HCT116 (cell line): ENCODE data around the gene C5AR1. TPM values are rescaled to one million over a fixed set of nuclear protein-coding genes. Genes with fewer than 3 reads are reported as not detected.

Experiments used
- ATAC-seq: fragments of 200-7000 bp; cut with Tn5 transposase; 2 replicates; pipeline ENCODE4 v1.9.1; 2020; ENCODE audit warnings: mild to moderate bottlenecking, moderate library complexity
- BruUV-seq: library from RNA; stranded (reverse); fragments of 400-500 nt; replicated peaks from 2 replicates; lab custom pipeline; 2021; lab: Mats Ljungman, UMichigan
- CTCF ChIA-PET: fragments of 300-600 bp; sonication (Branson Sonifier 250); formaldehyde crosslinking; loops from one replicate; lab custom pipeline; 2021; ENCODE audit warnings: antibody characterized with exemption; lab: Charles Lee
- POLR2A ChIA-PET: fragments of 300-600, 350-600 bp; sonication (Branson Sonifier 250); formaldehyde crosslinking; loops from one replicate; lab custom pipeline; 2021; ENCODE audit warnings: antibody characterized with exemption; lab: Charles Lee
- RAD21 ChIA-PET, 2 experiments: fragments of 300-600 bp; sonication (Branson Sonifier 250); formaldehyde crosslinking; loops; one replicate each; lab custom pipeline; 2023; ENCODE audit warnings: low total read pairs in 2 of 2; ENCODE audit not compliant: uncharacterized antibody in 2 of 2, unreplicated experiment in 2 of 2, low non-redundant PET in 1 of 2; lab: Charles Lee
- DNase-seq: peaks from one replicate; pipeline ENCODE4 v3.0.0-alpha.2; 2010; ENCODE audit warnings: low read depth, low spot score
- H2AFZ ChIP-seq: fragments of 200-600 bp; shearing (Covaris generic), sonication (generic); 2 replicates; pipeline ENCODE4 v1.6.1; 2017; ENCODE audit warnings: low read depth, mixed run types, mixed read lengths, antibody characterized with exemption, low read length; ENCODE audit not compliant: poor library complexity, severe bottlenecking
- H3K27ac ChIP-seq: 2 replicates; pipeline ENCODE4 v1.5.1; 2012; ENCODE audit warnings: low read depth, low read length
- H3K27me3 ChIP-seq: fragments of 200-600 bp; sonication (generic); 2 replicates; pipeline ENCODE4 v1.6.1; 2016; ENCODE audit warnings: mixed run types, low read length, mixed read lengths; ENCODE audit not compliant: insufficient read depth
- H3K36me3 ChIP-seq, 2 experiments: fragments of 200-500 bp in 1 of 2; fragments of 200-600 bp in 1 of 2; sonication (Bioruptor generic) in 1 of 2; sonication (generic) in 1 of 2; 2 replicates each; pipeline versions ENCODE4 v1.5.1 to v1.6.1; 2014 to 2016; ENCODE audit warnings: low read length in 2 of 2, inconsistent platforms in 1 of 2, mixed read lengths in 1 of 2, mixed run types in 1 of 2; ENCODE audit not compliant: insufficient read depth in 2 of 2, control insufficient read depth in 1 of 2
- H3K4me1 ChIP-seq, 2 experiments: fragments of 200-600 bp in 1 of 2; sonication (generic) in 1 of 2; 2 replicates each; pipeline versions ENCODE4 v1.5.1 to v1.6.1; 2012 to 2017; ENCODE audit warnings: low read length in 2 of 2, inconsistent platforms in 1 of 2, mild to moderate bottlenecking in 1 of 2, mixed read lengths in 1 of 2, mixed run types in 1 of 2, moderate library complexity in 1 of 2; ENCODE audit not compliant: insufficient read depth in 2 of 2, control insufficient read depth in 1 of 2
- H3K4me2 ChIP-seq: fragments of 200-600 bp; sonication (generic); 2 replicates; pipeline ENCODE4 v1.6.1; 2017; ENCODE audit warnings: mixed run types, low read length, mixed read lengths
- H3K4me3 ChIP-seq, 2 experiments: fragments of 200-600 bp in 1 of 2; sonication (generic) in 1 of 2; replicated peaks in 1 of 2; 2 replicates each; pipeline ENCODE4 v1.5.1; 2011 to 2016; ENCODE audit warnings: low read length in 2 of 2, control low read depth in 1 of 2, low read depth in 1 of 2, mild to moderate bottlenecking in 1 of 2, mixed read lengths in 1 of 2, mixed run types in 1 of 2
- H3K79me2 ChIP-seq: fragments of 200-600 bp; sonication (generic); 2 replicates; pipeline ENCODE4 v1.6.1; 2017; ENCODE audit warnings: mild to moderate bottlenecking, mixed run types, low read length, moderate library complexity, mixed read lengths; ENCODE audit not compliant: insufficient read depth
- H3K9ac ChIP-seq: fragments of 200-600 bp; sonication (generic); 2 replicates; pipeline ENCODE4 v1.6.1; 2016; ENCODE audit warnings: low read length, mixed read lengths
- H3K9me2 ChIP-seq: fragments of 200-600 bp; sonication (generic), shearing (Covaris generic); 2 replicates; pipeline ENCODE4 v1.6.1; 2017; ENCODE audit warnings: mixed run types, mild to moderate bottlenecking, moderate library complexity; ENCODE audit not compliant: insufficient read depth
- H3K9me3 ChIP-seq, 2 experiments: fragments of 200-500 bp in 1 of 2; fragments of 200-600 bp in 1 of 2; sonication (Bioruptor generic) in 1 of 2; sonication (generic) in 1 of 2; 2 replicates each; pipeline ENCODE4 v1.6.1; 2014 to 2017; ENCODE audit warnings: low read length in 2 of 2, mixed read lengths in 2 of 2, inconsistent platforms in 1 of 2, low read depth in 1 of 2, mild to moderate bottlenecking in 1 of 2, mixed run types in 1 of 2, moderate library complexity in 1 of 2; ENCODE audit not compliant: control insufficient read depth in 1 of 2, insufficient read depth in 1 of 2
- H4K20me1 ChIP-seq: fragments of 200-600 bp; sonication (generic), shearing (Covaris generic); 2 replicates; pipeline ENCODE4 v1.6.1; 2017; ENCODE audit warnings: mixed run types, mild to moderate bottlenecking, moderate library complexity; ENCODE audit not compliant: insufficient read depth
- ATF3 ChIP-seq: IDR thresholded peaks from 2 replicates; pipeline ENCODE4 v1.6.1; 2012
- EGR1 ChIP-seq: IDR thresholded peaks from 2 replicates; pipeline ENCODE4 v1.6.1; 2012; ENCODE audit warnings: low read depth
- ELF1 ChIP-seq: IDR thresholded peaks from 2 replicates; pipeline ENCODE4 v1.6.1; 2012; ENCODE audit warnings: low read depth, borderline replicate concordance
- EZH2phosphoT487 ChIP-seq: fragments of 200-600 bp; IDR thresholded peaks from 2 replicates; pipeline ENCODE4 v1.6.1; 2018; ENCODE audit warnings: antibody characterized with exemption, borderline replicate concordance
- JUND ChIP-seq: IDR thresholded peaks from 2 replicates; pipeline ENCODE4 v1.6.1; 2012
- MAX ChIP-seq: IDR thresholded peaks from 2 replicates; pipeline ENCODE4 v1.6.1; 2012
- REST ChIP-seq: IDR thresholded peaks from 2 replicates; pipeline ENCODE4 v1.6.1; 2012; ENCODE audit warnings: low read depth
- SIN3A ChIP-seq: IDR thresholded peaks from 2 replicates; pipeline ENCODE4 v1.6.1; 2012; ENCODE audit warnings: low read depth
- SP1 ChIP-seq: IDR thresholded peaks from 2 replicates; pipeline ENCODE4 v1.6.1; 2012; ENCODE audit warnings: low read depth
- SRF ChIP-seq: IDR thresholded peaks from 2 replicates; pipeline ENCODE4 v1.6.1; 2012; ENCODE audit warnings: low read depth
- YY1 ChIP-seq: IDR thresholded peaks from 2 replicates; pipeline ENCODE4 v1.6.1; 2011; ENCODE audit warnings: low read length, low read depth, moderate library complexity, mild to moderate bottlenecking; ENCODE audit not compliant: insufficient replicate concordance; ENCODE audit errors: extremely low read depth
- ZFX ChIP-seq: fragments of 450-650 bp; IDR thresholded peaks from 2 replicates; pipeline ENCODE4 v1.6.1; 2017
- intact Hi-C: fragments of 100-400 bp; cut with micrococcal nuclease; formaldehyde crosslinking; loops from 2 replicates; pipeline ENCODE4 v1.10.0; 2022
- total RNA-seq: library from RNA; stranded (reverse); gene quantifications from one replicate; pipeline ENCODE4 v1.2.1, GENCODE V29; 2021; ENCODE audit not compliant: unreplicated experiment

The C5AR1 gene
- total RNA-seq, 1 experiment from 2014 or later = 6.5 TPM

- Histone ChIP-seq H3K9ac (no peak overlapping the region), H3K27ac (no peak overlapping the region), H3K9me3 (no peaks in the 10 kb centered on the region), H3K4me2 (no peak overlapping the region), H3K27me3 (no peaks in the 10 kb centered on the region), H4K20me1 (no peaks in the 10 kb centered on the region), H3K4me3 (no peak overlapping the region), H3K36me3 (peaks cover 25 to 51% of the 10 kb centered on the region in 2 experiments; a peak in 3 of 4 replicates), H2AFZ (no peak overlapping the region), H3K4me1 (no peaks in the 10 kb centered on the region), H3K9me2 (no peaks in the 10 kb centered on the region), H3K79me2 (peaks cover 7% of the 10 kb centered on the region; the same call in 1 of the 2 replicates)
- TF ChIP-seq EGR1 = no peak
- TF ChIP-seq EZH2phosphoT487 = no peak
- no peak for TF ChIP-seq SP1
- TF ChIP-seq MAX = no peak
- no peak for TF ChIP-seq ELF1
- TF ChIP-seq SIN3A = no peak
- no peak for TF ChIP-seq ATF3
- no peak for TF ChIP-seq SRF
- no peak for TF ChIP-seq ZFX
- TF ChIP-seq REST = no peak
- TF ChIP-seq YY1 = no peak
- TF ChIP-seq JUND = no peak
- intact Hi-C loops = no loop called here
- CTCF ChIA-PET = no interaction called here
- POLR2A ChIA-PET = no interaction called here
- DNase-seq (no peak), ATAC-seq (no peak)
- RAD21 ChIA-PET = no interaction called here
- BruUV-seq = no TSS peak
These were observed 61.6 kb downstream of the C5AR1 start for GRCh38 chr19:47371261-47371660.

Other genes with a start within 250 kb of the C5AR1 start
- gene ZC3H4, start 196.1 kb upstream of the C5AR1 start, total RNA-seq = 45.1 TPM
- gene SAE1, start 179.0 kb upstream of the C5AR1 start, total RNA-seq = 213 TPM
- gene BBC3, start 78.7 kb upstream of the C5AR1 start, total RNA-seq = 45.0 TPM
- gene CCDC9, start 53.3 kb upstream of the C5AR1 start, total RNA-seq = 40.6 TPM
- gene INAFM1, start 35.0 kb upstream of the C5AR1 start, total RNA-seq = 22.9 TPM
- 0.12 TPM for gene C5AR2, start 22.3 kb downstream of the C5AR1 start, total RNA-seq
- 30.5 TPM for gene DHX34, start 39.5 kb downstream of the C5AR1 start, total RNA-seq
- gene MEIS3, start 109.7 kb downstream of the C5AR1 start, total RNA-seq = 35.8 TPM
- gene SLC8A2, start 162.0 kb downstream of the C5AR1 start, total RNA-seq = 0.98 TPM
- gene KPTN, start 174.4 kb downstream of the C5AR1 start, total RNA-seq = 23.8 TPM
- 58.8 TPM for gene NAPA, start 205.2 kb downstream of the C5AR1 start, total RNA-seq